A673 (cell line): Measurements from ENCODE around the gene DDX51.

Source experiments
- EZH2 ChIP-seq: fragments of 200-600 bp; sonication (generic); IDR thresholded peaks from 2 replicates; pipeline ENCODE4 v1.6.1; 2017; ENCODE audit warnings: borderline replicate concordance, low read depth, mild to moderate bottlenecking, mixed read lengths, antibody characterized with exemption, low read length; ENCODE audit not compliant: poor library complexity, severe bottlenecking
- TF ChIP-seq, protein P1 (sequence below): fragments of 300-800, 200-600 bp; sonication (generic); conservative IDR thresholded peaks from 2 replicates; pipeline ENCODE4 v1.5.1; 2017; ENCODE audit warnings: low read depth, mild to moderate bottlenecking, antibody characterized with exemption, low read length, moderate library complexity, mixed read lengths

DNA sequence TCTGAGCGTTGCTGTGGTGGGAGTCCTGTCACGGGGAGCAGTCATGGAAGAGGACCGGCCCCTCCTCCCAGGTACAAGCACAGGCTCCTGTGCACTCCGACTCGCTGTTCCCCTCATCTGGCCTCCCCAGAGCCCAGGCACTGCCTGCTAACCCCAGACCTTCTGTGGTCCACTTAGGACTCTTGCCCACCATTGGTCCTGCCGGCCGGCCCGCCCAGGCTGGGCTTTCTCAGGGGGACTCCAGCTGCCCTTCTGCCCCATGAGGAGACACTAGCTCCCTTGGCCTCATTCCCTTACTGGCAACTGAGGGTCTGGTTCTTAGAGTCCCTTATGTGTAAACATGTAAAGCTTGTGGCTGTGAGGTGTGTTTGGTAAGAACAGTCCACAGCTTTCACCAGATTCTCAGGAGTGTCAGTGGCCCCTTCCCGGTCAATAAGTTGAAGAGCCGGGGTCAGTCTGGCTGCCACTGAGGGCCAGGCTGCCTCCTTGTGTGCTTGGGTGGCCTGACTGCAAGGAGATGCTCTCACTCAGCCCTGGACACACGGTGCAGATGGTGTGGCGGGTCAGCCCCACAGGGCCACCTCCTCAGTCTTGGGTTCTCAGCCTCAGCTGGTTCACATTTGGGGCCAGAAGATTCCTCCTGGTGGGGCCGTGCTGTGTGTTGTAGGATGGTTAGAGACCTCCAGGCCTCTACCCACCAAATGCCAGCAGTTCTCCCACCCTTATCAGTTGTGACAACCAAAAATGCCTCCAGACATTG lies 43.6 kb downstream of the DDX51 start:
- TF ChIP-seq, protein P1, sequence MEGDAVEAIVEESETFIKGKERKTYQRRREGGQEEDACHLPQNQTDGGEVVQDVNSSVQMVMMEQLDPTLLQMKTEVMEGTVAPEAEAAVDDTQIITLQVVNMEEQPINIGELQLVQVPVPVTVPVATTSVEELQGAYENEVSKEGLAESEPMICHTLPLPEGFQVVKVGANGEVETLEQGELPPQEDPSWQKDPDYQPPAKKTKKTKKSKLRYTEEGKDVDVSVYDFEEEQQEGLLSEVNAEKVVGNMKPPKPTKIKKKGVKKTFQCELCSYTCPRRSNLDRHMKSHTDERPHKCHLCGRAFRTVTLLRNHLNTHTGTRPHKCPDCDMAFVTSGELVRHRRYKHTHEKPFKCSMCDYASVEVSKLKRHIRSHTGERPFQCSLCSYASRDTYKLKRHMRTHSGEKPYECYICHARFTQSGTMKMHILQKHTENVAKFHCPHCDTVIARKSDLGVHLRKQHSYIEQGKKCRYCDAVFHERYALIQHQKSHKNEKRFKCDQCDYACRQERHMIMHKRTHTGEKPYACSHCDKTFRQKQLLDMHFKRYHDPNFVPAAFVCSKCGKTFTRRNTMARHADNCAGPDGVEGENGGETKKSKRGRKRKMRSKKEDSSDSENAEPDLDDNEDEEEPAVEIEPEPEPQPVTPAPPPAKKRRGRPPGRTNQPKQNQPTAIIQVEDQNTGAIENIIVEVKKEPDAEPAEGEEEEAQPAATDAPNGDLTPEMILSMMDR = no peak
- no peak for TF ChIP-seq EZH2
